Measurements from ENCODE around the gene RTEL1. TPM values are rescaled to one million over a fixed set of nuclear protein-coding genes. Genes with fewer than 3 reads are reported as not detected.
"Not testable (repeated sequence)": the region's sequence is repeated elsewhere in the genome, so short reads cannot be mapped to it uniquely, and the experiment has no call there.

RTEL1 gene, protein sequence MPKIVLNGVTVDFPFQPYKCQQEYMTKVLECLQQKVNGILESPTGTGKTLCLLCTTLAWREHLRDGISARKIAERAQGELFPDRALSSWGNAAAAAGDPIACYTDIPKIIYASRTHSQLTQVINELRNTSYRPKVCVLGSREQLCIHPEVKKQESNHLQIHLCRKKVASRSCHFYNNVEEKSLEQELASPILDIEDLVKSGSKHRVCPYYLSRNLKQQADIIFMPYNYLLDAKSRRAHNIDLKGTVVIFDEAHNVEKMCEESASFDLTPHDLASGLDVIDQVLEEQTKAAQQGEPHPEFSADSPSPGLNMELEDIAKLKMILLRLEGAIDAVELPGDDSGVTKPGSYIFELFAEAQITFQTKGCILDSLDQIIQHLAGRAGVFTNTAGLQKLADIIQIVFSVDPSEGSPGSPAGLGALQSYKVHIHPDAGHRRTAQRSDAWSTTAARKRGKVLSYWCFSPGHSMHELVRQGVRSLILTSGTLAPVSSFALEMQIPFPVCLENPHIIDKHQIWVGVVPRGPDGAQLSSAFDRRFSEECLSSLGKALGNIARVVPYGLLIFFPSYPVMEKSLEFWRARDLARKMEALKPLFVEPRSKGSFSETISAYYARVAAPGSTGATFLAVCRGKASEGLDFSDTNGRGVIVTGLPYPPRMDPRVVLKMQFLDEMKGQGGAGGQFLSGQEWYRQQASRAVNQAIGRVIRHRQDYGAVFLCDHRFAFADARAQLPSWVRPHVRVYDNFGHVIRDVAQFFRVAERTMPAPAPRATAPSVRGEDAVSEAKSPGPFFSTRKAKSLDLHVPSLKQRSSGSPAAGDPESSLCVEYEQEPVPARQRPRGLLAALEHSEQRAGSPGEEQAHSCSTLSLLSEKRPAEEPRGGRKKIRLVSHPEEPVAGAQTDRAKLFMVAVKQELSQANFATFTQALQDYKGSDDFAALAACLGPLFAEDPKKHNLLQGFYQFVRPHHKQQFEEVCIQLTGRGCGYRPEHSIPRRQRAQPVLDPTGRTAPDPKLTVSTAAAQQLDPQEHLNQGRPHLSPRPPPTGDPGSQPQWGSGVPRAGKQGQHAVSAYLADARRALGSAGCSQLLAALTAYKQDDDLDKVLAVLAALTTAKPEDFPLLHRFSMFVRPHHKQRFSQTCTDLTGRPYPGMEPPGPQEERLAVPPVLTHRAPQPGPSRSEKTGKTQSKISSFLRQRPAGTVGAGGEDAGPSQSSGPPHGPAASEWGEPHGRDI (N-terminal part only)
- 13.8 TPM for polyA plus RNA-seq (2013, experiment 1 of 2)
- 9.6 TPM for polyA plus RNA-seq (2013, experiment 2 of 2)

- Histone ChIP-seq H3K27ac (ENCODE audit: low read depth, low read length, severe bottlenecking) (peak within 1 kb of the TSS; percentile 62), H3K9me3 (ENCODE audit: control insufficient read depth, low read length) (no peaks in the 10 kb centered on the region), H3K4me1 (ENCODE audit: control insufficient read depth, insufficient read depth, low read length, poor library complexity, severe bottlenecking) (peaks cover 2% of the 10 kb centered on the region), H3K4me3 (ENCODE audit: extremely low read depth, insufficient read depth, low read length, poor library complexity, severe bottlenecking) (peak within 1 kb of the TSS; percentile 69), H3K36me3 (ENCODE audit: control insufficient read depth, insufficient read depth, low read length) (peaks cover 23% of the 10 kb centered on the region)
- WGBS, 2 experiments (ENCODE audit: insufficient coverage in 2 of 2): 11 to 14% methylated on average over 62 to 63 of the region's 73 CpGs
Observed at GRCh38 chr20:63657937-63658748, at the start of gene RTEL1. TSS of gene RTEL1 (plus strand) at chr20:63658312. CDS start at chr20:63659403, 1,091 bp downstream.

DNA sequence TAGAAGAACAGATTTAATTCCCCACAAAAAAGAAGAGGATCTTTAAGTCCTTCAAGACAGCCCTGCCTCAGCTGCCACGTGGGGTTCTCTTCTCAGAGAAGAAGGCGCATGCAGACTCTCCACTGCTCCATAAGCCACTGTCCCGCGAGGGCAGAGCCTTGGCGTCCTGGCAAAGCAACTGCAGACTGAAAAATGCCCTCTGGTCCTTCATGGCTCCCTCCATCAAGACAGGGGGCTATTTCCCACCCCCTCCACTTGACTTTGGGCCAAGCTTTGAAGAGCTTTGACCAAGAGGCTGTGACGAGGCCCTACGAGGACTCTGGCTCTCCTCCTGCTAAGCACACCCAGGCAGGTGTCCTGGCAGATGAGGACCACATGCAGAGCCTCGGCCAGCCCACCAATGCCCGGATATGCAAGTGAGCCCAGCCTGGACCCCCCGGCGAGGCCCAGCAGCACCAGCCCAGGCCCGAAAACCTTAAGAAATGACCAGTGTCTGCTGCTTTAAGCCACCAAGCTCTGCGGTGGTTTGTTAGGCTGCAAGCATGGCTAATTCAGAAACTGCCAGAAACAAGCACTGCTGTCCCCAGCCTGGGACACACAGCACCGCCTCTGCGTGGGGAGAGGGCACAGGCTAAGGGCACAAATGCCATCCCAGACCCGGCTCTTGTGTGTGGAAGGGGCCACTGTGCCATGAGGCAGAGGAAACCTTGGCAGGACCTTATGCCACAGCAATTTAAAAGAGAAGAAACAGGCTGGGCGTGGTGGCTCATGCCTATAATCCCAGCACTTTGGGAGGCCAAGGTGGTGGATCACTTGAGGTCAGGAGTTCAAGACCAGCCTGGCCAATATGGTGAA is 47.3 kb upstream of the RTEL1 start:
- H3K4me1 ChIP-seq (ENCODE audit: control insufficient read depth, insufficient read depth, low read length, poor library complexity, severe bottlenecking): no peaks in the 10 kb centered on the region
- 93 to 95% methylated on average over 16 of the region's 17 CpGs for WGBS, 2 experiments (ENCODE audit: insufficient coverage in 2 of 2)
- H3K36me3 ChIP-seq (ENCODE audit: control insufficient read depth, insufficient read depth, low read length): peaks cover 29% of the 10 kb centered on the region
- peaks cover 13% of the 10 kb centered on the region for H3K9me3 ChIP-seq (ENCODE audit: control insufficient read depth, low read length)
- H3K4me3 ChIP-seq (ENCODE audit: extremely low read depth, insufficient read depth, low read length, poor library complexity, severe bottlenecking): no peak overlapping the region
- H3K27ac ChIP-seq (ENCODE audit: low read depth, low read length, severe bottlenecking): no peak overlapping the region

DNA sequence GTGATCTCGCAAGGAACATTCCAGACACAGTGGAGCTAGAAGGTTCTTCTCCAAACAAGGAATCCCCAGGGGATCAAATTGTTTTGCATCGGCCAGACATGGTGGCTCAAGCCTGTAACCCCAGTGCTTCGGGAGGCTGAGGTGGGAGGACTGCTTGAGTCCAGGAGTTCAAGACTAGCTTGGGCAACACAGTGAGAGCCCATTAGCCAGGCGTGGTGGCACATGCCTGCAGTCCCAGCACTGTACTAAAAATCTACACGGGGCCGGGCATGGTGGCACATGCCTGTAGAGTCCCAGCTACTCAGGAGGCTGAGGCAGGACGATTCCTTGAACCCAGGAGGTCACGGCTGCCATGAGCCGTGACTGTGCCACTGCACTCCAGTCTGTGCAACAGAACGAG is 46.5 kb upstream of the RTEL1 start:
- Histone ChIP-seq H3K4me3 (ENCODE audit: extremely low read depth, insufficient read depth, low read length, poor library complexity, severe bottlenecking) (no peak overlapping the region), H3K4me1 (ENCODE audit: control insufficient read depth, insufficient read depth, low read length, poor library complexity, severe bottlenecking) (no peaks in the 10 kb centered on the region), H3K9me3 (ENCODE audit: control insufficient read depth, low read length) (peaks cover 13% of the 10 kb centered on the region), H3K27ac (ENCODE audit: low read depth, low read length, severe bottlenecking) (no peak overlapping the region), H3K36me3 (ENCODE audit: control insufficient read depth, insufficient read depth, low read length) (peaks cover 37% of the 10 kb centered on the region)
- WGBS, 2 experiments (ENCODE audit: insufficient coverage in 2 of 2): 95 to 98% methylated on average over 8 to 10 of the region's 10 CpGs

DNA sequence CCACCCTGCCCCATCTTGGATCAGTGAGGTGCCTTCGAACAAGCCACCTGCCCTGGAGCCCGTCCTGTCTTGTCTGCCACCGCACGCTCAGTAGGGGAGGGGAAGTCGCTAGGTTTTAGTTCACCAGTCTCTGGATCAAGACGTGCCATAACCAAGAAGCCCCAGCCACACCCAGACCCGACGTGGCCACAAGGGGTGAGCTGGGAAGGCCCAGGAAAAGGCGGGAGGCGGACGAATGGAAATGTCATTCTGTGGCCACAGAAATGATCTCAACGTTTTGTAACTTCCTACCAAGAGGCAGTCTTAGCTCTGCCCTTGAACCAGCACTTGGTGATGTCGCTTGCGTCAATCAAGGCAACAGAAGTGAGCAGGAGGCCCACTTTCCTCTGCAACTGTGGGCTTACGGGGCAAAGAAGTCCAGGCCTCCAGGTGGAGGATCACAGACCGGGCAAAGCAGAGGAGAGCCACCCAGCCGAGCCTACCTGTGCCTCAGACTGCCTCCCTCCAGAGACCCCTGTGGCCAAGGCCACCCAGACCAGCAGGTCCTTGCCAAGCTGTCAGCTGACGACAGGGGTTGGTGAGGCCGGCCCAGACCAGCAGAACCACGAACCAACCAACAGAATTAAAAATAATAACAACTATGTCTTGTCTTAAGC is 45.7 kb upstream of the RTEL1 start:
- 90% methylated on average over 15 to 17 of the region's 20 CpGs for WGBS, 2 experiments (ENCODE audit: insufficient coverage in 2 of 2)
- Histone ChIP-seq H3K4me3 (ENCODE audit: extremely low read depth, insufficient read depth, low read length, poor library complexity, severe bottlenecking) (no peak overlapping the region), H3K36me3 (ENCODE audit: control insufficient read depth, insufficient read depth, low read length) (peaks cover 44% of the 10 kb centered on the region), H3K27ac (ENCODE audit: low read depth, low read length, severe bottlenecking) (no peak overlapping the region), H3K4me1 (ENCODE audit: control insufficient read depth, insufficient read depth, low read length, poor library complexity, severe bottlenecking) (no peaks in the 10 kb centered on the region), H3K9me3 (ENCODE audit: control insufficient read depth, low read length) (peaks cover 13% of the 10 kb centered on the region)

DNA sequence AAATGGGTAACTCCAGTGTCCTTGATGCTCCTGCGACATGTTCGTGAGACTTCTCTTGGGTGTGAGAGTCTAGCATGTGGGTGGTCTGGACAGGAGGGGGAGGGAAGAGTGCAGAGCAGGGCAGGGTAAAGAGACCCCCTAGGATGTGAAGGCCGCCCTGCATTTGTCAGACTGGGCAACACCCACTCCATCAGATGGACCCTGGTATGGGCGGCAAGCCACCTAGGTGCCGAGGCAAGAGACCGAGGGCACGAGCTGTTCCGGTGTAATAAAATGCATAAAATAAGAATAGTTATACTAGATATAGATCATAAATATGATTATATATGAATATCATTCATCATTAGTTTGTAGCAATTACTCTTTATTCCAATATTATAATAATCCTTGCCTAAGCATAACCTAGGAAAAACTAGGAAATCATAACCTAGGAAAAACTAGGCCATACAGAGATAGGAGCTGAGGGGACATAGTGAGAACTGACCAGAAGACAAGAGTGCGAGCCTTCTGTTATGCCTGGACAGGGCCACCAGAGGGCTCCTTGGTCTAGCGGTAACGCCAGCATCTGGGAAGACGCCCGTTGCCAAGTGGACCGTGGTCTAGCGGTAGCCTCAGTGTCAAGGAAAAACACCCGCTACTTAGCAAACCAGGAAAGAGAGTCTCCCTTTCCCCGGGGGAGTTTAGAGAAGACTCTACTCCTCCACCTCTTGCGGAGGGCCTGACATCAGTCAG is 44.1 kb upstream of the RTEL1 start:
- peaks cover 13% of the 10 kb centered on the region for H3K9me3 ChIP-seq (ENCODE audit: control insufficient read depth, low read length)
- H3K27ac ChIP-seq (ENCODE audit: low read depth, low read length, severe bottlenecking); H3K4me1 ChIP-seq (ENCODE audit: control insufficient read depth, insufficient read depth, low read length, poor library complexity, severe bottlenecking); H3K4me3 ChIP-seq (ENCODE audit: extremely low read depth, insufficient read depth, low read length, poor library complexity, severe bottlenecking): not testable (repeated sequence)
- 100% methylated on average over 4 to 5 of the region's 18 CpGs for WGBS, 2 experiments (ENCODE audit: insufficient coverage in 2 of 2)
- H3K36me3 ChIP-seq (ENCODE audit: control insufficient read depth, insufficient read depth, low read length): peaks cover 60% of the 10 kb centered on the region

DNA sequence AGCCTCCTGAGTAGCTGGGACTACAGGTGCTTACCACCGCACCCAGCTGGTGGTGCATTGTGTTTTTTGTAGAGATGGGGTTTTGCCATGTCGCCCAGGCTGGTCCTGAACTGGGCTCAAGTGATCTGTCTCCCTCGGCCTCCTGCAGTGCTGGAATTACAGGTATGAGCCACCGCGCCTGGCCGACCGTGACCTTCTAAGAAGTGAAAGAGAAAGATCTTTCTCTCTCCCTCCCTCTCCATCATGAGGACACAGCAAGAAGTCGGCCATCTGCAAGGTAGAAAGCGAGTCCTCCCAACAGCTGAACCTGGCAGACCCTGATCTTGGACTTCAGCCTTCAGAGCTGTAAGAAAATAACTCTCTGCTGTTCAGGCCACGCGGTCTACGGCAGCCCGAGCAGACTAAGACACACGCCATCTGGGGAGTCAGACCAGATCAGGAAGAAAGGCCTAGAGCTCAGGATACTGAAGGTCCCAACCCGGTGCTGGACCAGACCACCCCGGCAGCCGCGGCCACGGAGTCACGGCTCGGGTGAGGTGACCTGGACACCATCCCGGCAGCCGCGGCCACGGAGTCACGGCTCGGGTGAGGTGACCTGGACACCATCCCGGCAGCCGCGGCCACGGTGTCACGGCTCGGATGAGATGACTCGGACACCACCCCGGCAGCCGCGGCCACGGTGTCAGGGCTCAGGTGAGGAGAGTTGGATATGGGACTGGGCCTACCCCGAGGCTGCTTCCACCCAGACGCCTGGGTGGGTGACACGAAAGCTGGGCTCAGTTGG is 40.8 kb upstream of the RTEL1 start:
- 96 to 98% methylated on average over 35 to 41 of the region's 41 CpGs for WGBS, 2 experiments (ENCODE audit: insufficient coverage in 2 of 2)
- H3K9me3 ChIP-seq (ENCODE audit: control insufficient read depth, low read length): peaks cover 13% of the 10 kb centered on the region
- peaks cover 65% of the 10 kb centered on the region for H3K36me3 ChIP-seq (ENCODE audit: control insufficient read depth, insufficient read depth, low read length)
- H3K4me1 ChIP-seq (ENCODE audit: control insufficient read depth, insufficient read depth, low read length, poor library complexity, severe bottlenecking): no peaks in the 10 kb centered on the region
- no peak overlapping the region for H3K4me3 ChIP-seq (ENCODE audit: extremely low read depth, insufficient read depth, low read length, poor library complexity, severe bottlenecking)
- no peak overlapping the region for H3K27ac ChIP-seq (ENCODE audit: low read depth, low read length, severe bottlenecking)

GRCh38 chr20:63617876-63618265 is 40.2 kb upstream of the RTEL1 start:
- WGBS, 2 experiments (ENCODE audit: insufficient coverage in 2 of 2): 85 to 96% methylated on average over 8 of the region's 8 CpGs
- H3K4me1 ChIP-seq (ENCODE audit: control insufficient read depth, insufficient read depth, low read length, poor library complexity, severe bottlenecking): no peaks in the 10 kb centered on the region
- no peak overlapping the region for H3K4me3 ChIP-seq (ENCODE audit: extremely low read depth, insufficient read depth, low read length, poor library complexity, severe bottlenecking)
- peaks cover 61% of the 10 kb centered on the region for H3K36me3 ChIP-seq (ENCODE audit: control insufficient read depth, insufficient read depth, low read length)
- H3K9me3 ChIP-seq (ENCODE audit: control insufficient read depth, low read length): peaks cover 13% of the 10 kb centered on the region
- H3K27ac ChIP-seq (ENCODE audit: low read depth, low read length, severe bottlenecking): no peak overlapping the region

DNA sequence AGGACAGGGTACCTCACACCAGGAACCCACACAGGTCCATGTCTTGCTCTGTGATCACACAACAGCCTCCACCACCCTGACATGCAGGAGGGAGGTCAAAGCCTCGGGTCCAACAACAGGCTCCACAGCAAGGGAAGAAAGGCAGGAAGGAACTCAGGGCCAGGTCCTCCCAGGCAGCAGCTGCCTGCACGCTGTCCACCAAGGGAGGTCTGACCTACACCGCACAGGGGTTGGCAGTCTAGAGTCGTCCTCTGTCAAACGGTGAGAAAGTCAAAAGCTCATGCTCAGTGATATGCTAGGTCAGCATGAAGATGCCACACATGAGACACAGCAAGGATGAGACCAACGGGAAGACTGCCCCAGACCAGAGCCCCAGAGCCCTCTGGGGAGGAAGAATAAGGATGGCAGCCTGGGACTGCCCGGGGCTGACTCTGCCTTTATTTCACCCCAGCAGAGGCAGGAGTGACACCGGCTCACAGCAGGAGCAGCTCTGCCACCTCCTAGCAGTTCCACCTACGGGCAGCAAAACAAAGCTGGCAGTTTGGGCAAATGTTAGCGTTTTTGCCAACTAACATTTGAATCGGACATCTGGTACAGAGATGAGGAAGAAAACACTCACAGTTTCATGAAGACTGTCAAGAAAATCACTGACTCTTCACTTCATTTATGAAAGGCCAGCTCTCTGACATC is 39.7 kb upstream of the RTEL1 start:
- peaks cover 13% of the 10 kb centered on the region for H3K9me3 ChIP-seq (ENCODE audit: control insufficient read depth, low read length)
- H3K4me3 ChIP-seq (ENCODE audit: extremely low read depth, insufficient read depth, low read length, poor library complexity, severe bottlenecking): no peak overlapping the region
- no peak overlapping the region for H3K27ac ChIP-seq (ENCODE audit: low read depth, low read length, severe bottlenecking)
- H3K4me1 ChIP-seq (ENCODE audit: control insufficient read depth, insufficient read depth, low read length, poor library complexity, severe bottlenecking): no peaks in the 10 kb centered on the region
- H3K36me3 ChIP-seq (ENCODE audit: control insufficient read depth, insufficient read depth, low read length): peaks cover 57% of the 10 kb centered on the region
- WGBS, 2 experiments (ENCODE audit: insufficient coverage in 2 of 2): 95 to 96% methylated on average over 9 to 10 of the region's 11 CpGs

Data from mesodermal cell (in vitro differentiated cells).